GM18873 (cell line): ENCODE results near the gene KLF8.
"Not testable (repeated sequence)": the region's sequence is repeated elsewhere in the genome, so short reads cannot be mapped to it uniquely, and the experiment has no call there.

Experiments
- ATAC-seq: cut with Tn5 transposase; IDR thresholded peaks from one replicate; pipeline ENCODE4 v1.9.1; 2021; ENCODE audit warnings: mild to moderate bottlenecking, moderate library complexity, moderate number of reproducible peaks; ENCODE audit not compliant: unreplicated experiment, low FRiP score

Gene KLF8

GRCh38 chrX:56232221-56233082 lies at the start of gene KLF8:
Gene KLF8 (plus strand): TSS chrX:56232356. CDS start chrX:56233335, 979 bp downstream.
- ATAC-seq: peak; percentile 39

GRCh38 chrX:56206945-56207344 lies 25.2 kb upstream of the KLF8 start:
- ATAC-seq: not testable (repeated sequence)

DNA sequence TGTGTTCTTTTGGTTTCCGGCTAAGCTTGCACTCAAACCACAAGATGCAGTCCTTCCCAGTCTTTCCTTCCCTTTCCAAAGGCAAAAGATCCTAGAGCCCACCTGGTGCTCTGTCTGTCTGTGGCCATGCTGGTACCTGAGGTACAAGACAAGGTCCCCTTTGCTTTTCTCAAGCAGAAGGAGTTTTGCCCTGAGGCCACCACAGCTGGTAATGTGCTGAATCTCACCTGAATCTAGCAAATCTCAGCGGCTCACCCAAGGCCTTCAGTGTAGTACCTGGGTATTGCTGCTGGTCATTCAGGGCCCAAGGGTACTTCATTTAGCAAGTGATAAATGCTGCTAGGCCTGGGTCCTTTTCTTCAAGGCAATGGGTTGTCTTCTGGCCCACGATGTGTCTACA lies 20.5 kb upstream of the KLF8 start:
- ATAC-seq: no peak

GRCh38 chrX:56216332-56216731 lies 15.8 kb upstream of the KLF8 start:
- no peak for ATAC-seq

DNA sequence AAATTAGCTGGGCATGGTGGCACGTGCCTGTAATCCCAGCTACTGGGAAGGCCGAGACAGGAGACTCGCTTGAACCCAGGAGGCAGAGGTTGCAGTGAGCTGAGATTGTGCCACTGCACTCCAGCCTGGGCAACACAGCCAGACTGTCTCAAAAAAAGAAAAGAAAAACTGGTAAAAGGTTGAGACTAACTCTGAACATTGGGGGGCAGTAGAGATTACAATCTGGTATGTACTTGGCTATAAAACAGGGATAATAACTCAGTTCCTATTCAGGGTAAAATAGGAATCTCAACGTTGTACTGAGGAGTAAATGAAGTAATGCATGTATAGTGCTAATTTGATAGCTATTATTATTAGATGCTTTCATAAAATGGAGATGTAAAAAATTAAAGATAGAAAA lies 12.5 kb upstream of the KLF8 start:
- no peak for ATAC-seq

GRCh38 chrX:56221101-56221500 lies 11.1 kb upstream of the KLF8 start:
- no peak for ATAC-seq

DNA sequence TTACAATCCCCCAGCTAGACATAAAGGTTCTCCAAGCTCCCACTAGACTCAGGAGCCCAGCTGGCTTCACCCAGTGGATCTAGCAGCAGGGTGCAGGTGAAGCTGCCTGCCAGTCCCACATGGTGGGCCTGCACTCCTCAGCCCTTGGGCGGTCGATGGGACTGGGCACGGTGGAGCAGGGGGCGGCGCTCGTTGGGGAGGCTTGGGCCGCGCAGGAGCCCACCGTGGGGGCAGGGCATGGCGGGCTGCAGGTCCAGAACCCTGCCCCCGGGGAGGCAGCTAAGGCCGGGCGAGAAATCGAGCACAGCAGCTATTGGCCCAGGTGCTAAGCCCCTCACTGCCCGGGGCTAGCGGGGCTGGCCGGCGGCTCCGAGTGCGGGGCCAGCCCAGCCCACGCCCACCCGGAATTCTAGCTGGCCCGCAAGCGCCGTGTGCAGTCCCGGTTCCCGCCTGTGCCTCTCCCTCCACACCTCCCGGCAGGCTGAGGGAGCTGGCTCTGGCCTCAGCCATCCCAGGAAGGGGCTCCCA lies 9.6 kb upstream of the KLF8 start:
- ATAC-seq: no peak

DNA sequence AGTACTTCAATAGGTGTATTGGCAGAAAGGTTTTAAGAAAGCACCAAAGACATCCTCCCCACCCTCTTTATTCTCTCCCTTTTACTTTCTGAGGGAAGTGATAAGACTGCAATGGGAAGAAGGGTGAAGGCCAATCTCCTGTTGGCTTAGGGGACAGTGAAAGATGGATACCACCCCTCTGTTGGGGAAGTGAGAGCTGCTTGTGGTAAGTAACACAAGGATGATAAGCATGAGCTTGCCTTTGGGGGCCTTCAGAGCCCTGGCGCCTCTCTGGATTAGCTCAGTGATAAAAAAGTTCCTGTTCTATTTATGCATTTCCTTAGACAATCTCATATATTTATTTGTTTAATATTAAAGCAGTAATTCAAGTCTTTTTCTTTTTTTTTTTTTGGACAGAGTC lies 5.2 kb upstream of the KLF8 start:
- ATAC-seq: no peak

DNA sequence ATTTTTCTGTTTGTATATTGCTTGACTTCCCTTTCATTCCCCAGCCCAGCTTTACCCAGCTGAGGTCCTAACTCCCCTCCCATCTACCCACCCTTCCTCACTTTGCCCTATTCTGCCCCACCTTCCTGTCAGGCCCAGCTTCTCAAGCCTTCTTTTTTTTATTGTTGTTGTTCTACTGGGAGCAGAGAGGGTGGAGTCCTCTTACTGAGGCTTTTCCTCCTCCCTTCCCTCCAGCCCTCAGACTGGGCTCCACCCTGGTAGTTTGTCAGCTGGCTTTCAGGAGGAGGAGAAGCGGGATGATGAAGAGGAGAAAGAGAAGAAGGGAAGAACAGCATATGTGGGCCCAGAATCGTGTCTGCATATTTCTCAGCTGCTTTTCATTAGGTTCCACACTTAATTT lies 3.2 kb upstream of the KLF8 start:
- ATAC-seq: no peak

DNA sequence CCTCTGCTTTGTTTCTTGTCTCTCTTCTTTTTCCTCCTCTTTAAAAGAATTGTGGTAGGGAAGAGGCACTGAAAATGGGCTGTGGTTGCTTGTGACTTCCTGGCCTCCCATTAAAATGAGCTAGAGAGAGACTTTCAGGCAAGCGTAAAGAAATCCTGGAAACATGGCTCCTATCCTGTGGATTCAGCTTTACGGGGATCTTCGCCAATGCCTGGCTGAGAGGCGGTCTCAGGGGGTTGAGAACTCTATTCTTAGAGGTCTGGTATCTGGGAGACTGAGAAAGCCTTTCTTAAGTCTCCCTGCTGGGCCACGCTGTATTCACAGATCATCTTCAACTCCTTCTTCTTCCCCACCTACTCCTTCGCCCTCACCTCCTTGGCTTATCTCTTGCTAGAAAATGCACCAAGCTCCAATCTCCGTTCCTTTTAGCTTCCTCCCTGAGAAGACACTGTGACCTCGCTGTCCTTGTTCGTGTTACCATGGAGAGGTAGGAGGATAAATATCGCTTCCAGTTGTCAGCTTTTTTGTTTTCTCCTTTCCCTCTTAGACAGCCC lies 542 bp upstream of the KLF8 start:
- ATAC-seq: no peak

DNA sequence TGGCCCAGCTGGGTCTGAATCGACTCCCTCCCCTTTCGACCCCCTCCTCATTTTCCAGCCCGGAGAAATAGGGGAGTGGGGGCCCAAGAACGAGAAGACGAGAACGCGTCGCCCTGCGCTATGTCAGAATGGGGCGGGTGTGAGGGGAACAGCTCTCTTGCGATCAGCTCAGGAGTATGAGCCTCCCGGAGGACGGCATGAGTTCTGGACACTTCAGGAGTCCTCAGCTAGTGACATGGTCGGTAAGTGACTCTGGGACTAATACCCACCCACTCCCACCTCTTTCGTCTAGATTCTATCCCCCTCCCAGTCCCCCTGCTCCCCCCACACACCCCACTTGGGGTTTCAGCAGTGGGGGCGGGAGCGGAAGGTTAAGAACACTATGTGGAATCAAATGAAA lies 944 bp downstream of the KLF8 start:
- ATAC-seq: no peak

GRCh38 chrX:56233682-56234081 lies 1.5 kb downstream of the KLF8 start:
- peak; percentile 95 for ATAC-seq

DNA sequence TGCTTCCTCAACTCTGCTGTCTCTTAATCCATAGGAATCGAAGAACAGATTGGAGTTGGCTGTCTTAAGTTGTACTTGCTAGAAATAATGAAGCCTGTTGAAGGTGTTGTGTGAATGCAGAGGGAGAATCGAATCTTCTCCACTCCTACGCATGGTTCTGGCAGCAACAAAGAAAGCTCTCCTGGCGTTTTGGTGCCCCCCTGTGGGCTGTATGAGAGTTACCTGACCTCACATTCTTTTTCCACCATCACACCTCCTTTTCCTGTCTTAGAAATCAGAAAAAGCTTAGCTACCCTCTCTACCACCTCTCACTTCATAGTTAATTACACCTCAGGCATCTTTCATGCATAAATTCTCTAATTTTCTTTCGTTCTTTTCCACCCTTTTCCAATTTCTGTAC lies 16.3 kb downstream of the KLF8 start:
- no peak for ATAC-seq

DNA sequence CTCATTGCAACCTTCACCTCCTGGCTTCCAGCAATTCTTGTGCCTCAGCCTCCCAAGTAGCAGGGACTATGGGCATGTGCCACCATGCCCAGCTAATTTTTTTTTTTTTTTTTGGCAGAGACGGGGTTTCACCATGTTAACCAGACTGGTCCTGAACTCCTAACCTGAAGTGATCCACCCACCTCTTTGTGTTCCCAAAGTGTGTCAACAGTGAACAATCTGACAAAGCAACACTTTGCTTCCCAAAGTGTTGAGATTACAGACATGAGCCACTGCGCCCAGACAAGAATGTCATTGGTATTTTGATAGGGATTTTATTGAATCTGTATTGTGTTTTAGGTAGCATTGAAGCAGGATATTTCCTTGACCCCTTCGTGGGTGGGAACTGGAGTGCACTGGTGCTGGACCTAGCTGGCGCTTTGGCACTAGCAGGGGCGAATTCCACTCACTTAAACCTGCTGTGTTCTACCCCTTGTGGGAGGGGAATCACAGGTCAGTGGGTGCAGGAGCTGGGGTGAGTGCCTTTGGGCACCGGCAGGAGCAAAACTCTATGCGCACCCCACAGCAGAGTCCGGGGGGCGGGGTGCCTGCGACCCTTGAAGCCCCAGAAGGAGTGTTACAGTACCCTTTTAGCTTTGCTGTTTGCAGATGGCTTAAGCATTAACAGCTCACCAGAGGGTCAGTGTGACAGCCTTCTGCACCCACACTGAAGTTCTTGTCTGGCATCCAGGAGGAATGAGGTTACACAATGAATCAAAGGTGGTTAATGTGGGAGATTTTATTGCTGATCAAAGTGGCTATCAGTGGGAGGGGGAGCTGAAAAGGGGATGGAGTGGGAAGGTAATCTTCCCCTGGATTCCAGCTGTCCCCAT lies 21.9 kb downstream of the KLF8 start:
- ATAC-seq: no peak

GRCh38 chrX:56268888-56269287 lies 36.7 kb downstream of the KLF8 start:
- ATAC-seq: peak; percentile 81

- ATAC-seq: no peak
Measured at GRCh38 chrX:56278692-56279091, 46.5 kb downstream of the KLF8 start.

DNA sequence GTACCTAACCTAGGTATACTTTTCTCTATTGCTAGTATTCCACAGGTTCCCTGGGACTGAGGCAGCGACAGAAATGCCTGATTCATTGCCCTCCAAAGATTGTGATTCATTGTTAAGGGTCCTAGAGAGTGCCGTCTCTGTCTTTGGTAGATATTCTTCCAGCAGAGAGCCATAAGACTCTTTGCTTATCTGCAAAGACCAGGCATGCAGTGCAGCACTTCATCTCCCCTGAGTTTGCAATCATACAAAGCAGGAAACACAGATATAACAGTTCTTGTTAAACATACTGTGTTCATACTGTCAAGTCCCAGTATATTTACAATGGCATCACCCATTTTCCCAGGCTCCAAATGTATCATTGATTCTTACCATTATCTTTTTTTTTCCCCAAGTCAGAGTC lies 47.7 kb downstream of the KLF8 start:
- ATAC-seq: no peak

GRCh38 chrX:56281789-56282188 lies 49.6 kb downstream of the KLF8 start:
- ATAC-seq: no peak

DNA sequence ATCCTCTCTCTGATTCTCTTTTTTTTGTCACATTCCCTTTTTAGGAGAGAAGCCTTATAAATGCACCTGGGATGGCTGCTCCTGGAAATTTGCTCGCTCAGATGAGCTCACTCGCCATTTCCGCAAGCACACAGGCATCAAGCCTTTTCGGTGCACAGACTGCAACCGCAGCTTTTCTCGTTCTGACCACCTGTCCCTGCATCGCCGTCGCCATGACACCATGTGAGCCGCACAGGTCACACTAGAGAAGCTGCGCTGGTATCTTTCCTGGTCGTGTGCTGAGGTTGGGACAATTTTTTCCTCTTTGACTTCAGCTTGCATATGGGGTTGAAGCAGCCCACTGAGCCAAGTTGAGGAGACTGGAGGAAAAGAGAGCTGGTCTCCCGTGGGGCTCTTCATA lies 52.1 kb downstream of the KLF8 start:
- ATAC-seq: no peak

GRCh38 chrX:56288608-56289007 lies 56.5 kb downstream of the KLF8 start:
- no peak for ATAC-seq

- ATAC-seq: no peak
Measured at GRCh38 chrX:56289449-56289848, 57.3 kb downstream of the KLF8 start.
